Activated CD4-positive, alpha-beta memory T cell treated with anti-CD3 and anti-CD28 coated beads, Interleukin-2, amount 10 ng/mL, durations not matched to agents 7 days and 5 days (primary cell): Measurements from ENCODE around the gene TAOK1. TPM values are rescaled to one million over a fixed set of nuclear protein-coding genes. Genes with fewer than 3 reads are reported as not detected.
A peak's percentile ranks its signal among the peaks of the same experiment; 100 is the strongest.
"Not testable (repeated sequence)": the region's sequence is repeated elsewhere in the genome, so short reads cannot be mapped to it uniquely, and the experiment has no call there.

Source experiments
- CTCF ChIA-PET: fragments of 350-600 bp; sonication (Branson Sonifier 250); formaldehyde crosslinking; loops from one replicate; lab custom pipeline; 2021; ENCODE audit warnings: antibody characterized with exemption, inconsistent platforms; lab: Charles Lee
- POLR2A ChIA-PET: fragments of 350-600 bp; sonication (Branson Sonifier 250); formaldehyde crosslinking; loops from one replicate; lab custom pipeline; 2021; ENCODE audit warnings: antibody characterized with exemption; lab: Charles Lee
- DNase-seq: peaks from one replicate; pipeline ENCODE4 v3.0.0-alpha.2; 2020
- H3K27ac Mint-ChIP-seq: one replicate; pipeline ENCODE4 v1.8.0; 2021; ENCODE audit warnings: mild to moderate bottlenecking, mixed read lengths
- H3K27me3 Mint-ChIP-seq: one replicate; pipeline ENCODE4 v1.8.0; 2021; ENCODE audit warnings: mixed read lengths
- H3K36me3 Mint-ChIP-seq: one replicate; pipeline ENCODE4 v1.8.0; 2021; ENCODE audit warnings: low read depth, mixed read lengths
- H3K4me1 Mint-ChIP-seq: one replicate; pipeline ENCODE4 v1.8.0; 2021; ENCODE audit warnings: mixed read lengths
- H3K4me3 Mint-ChIP-seq: one replicate; pipeline ENCODE4 v1.8.0; 2021; ENCODE audit warnings: mild to moderate bottlenecking, mixed read lengths
- H3K9me3 Mint-ChIP-seq: one replicate; pipeline ENCODE4 v1.8.0; 2021; ENCODE audit warnings: mixed read lengths
- total RNA-seq, 2 experiments: library from RNA; stranded (reverse); gene quantifications; one replicate each; pipeline ENCODE4 v1.2.3, GENCODE V29; 2021

TAOK1 gene
- 10 to 100 TPM; 50.0 to 51.0 TPM for total RNA-seq

DNA sequence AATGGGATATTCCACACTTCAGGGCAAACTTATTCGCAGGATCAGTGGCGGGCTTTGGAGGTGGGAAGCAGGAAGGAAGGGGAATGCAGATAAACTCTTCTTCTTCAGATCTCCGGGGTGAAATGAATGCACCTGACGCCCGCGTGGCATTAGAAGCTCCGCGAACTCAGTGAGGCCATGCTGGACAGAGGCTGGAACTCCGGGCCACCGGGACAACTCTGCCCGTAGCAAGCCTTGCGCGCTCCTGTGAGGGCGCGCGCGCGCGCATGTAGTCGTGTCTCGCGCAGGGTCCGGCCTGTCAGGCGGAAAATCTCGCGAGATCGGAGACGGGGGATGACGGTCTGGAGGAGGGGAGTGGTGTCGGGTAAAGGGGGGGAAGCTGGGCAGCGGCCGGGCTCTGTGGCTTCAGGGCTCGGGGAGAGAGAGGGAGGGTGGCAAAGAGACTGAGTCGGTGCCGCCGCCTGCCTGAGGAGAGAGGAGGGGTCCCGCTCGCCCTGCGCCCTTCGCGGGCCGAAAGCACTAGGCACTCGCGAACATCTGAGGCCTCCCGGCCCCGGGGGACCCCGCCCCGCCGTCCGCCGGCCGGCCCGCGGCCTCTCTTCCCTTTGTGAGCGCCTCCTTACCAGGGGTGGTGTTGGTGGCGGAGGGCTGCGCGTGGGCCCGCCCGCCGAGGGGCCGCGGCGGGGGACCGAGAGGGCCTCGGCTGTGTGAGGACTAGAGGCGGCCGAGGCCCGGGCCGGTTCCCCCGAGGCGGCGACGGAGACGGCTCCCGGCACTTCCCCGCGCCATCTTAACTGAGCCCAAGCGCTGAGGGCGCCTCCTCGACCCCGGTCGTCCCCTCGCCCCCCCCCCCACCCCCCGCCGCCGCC is at the start of gene TAOK1:
TSS of gene TAOK1 (plus strand) at position 382 of the 869 bp plus-strand sequence. CDS start 61,186 bp downstream, outside the sequence.
- Mint-ChIP-seq H3K27me3 (no peaks in the 10 kb centered on the region), H3K4me3 (peak within 1 kb of the TSS; percentile 97), H3K36me3 (peaks cover 29% of the 10 kb centered on the region), H3K27ac (peak within 1 kb of the TSS; percentile 87), H3K4me1 (peaks cover 41% of the 10 kb centered on the region), H3K9me3 (no peaks in the 10 kb centered on the region)
- CTCF ChIA-PET = interaction anchor here (2.6 kb wide), 1 partner anchor 20 kb away, joined by 10 read pairs; no protein-coding TSS in a partner anchor
- peak; percentile 98 for DNase-seq
- POLR2A ChIA-PET = interaction anchor here (1.0 to 1.7 kb wide), 10 partner anchors 8 to 438 kb away, joined by 3 to 12 read pairs (median 5); partner anchors contain the start of genes ABHD15, NUFIP2 and PHF12

DNA sequence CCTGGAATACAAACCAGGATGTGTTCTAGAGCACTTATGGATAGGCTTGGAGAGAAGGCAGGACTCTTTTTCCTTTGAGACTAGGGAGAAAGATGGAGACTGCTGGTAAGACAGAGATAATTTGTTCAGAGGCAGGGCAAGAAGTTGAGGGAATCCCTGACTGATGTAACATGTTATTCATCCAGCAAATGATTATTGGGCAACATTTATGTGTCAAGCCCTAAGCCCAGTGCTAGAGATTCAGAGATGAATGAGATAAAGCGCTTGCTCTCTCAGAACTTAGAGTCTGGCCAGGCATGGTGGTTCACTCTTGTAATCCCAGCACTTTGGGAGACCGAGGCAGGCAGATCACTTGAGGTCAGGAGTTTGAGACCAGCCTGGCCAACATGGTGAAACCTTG is 48.4 kb upstream of the TAOK1 start:
- H3K4me1 Mint-ChIP-seq = no peaks in the 10 kb centered on the region
- no peaks in the 10 kb centered on the region for H3K36me3 Mint-ChIP-seq
- no peak for DNase-seq
- no peak overlapping the region for H3K27ac Mint-ChIP-seq
- no peaks in the 10 kb centered on the region for H3K9me3 Mint-ChIP-seq
- no peak overlapping the region for H3K4me3 Mint-ChIP-seq
- ChIA-PET POLR2A (no interaction called here), CTCF (no interaction called here)
- peaks cover 25% of the 10 kb centered on the region for H3K27me3 Mint-ChIP-seq

DNA sequence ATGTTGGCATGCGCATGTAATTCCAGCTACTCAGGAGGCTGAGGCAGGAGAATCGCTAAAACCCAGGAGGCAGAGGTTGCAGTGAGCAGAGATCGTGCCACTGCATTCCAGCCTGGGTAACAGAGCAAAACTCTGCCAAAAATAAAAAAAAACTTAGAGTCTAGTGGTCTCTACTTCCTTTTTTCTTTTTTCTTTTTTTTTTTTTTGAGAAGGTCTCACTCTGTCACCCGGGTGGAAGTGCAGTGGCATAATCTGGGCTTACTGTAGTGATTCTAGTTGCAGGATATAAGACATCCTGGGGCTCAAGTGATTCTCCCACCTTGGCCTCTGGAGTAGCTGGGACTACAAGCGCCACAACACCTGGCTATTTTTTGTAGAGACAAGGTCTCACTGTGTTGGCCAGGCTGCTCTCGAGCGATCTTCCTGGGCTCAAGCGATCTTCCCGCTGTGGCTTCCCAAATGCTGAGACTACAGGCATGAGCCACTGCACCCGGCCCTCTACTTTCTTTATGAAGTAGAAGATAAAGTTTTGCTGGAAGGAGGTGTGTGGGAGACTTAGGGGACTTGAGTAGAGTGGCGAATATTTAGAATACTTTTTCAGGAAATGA is 47.9 kb upstream of the TAOK1 start:
- DNase-seq = no peak
- Mint-ChIP-seq H3K27ac (no peak overlapping the region), H3K4me1 (no peaks in the 10 kb centered on the region), H3K36me3 (no peaks in the 10 kb centered on the region), H3K4me3 (no peak overlapping the region), H3K9me3 (no peaks in the 10 kb centered on the region), H3K27me3 (peaks cover 25% of the 10 kb centered on the region)
- CTCF ChIA-PET = no interaction called here
- POLR2A ChIA-PET = no interaction called here

DNA sequence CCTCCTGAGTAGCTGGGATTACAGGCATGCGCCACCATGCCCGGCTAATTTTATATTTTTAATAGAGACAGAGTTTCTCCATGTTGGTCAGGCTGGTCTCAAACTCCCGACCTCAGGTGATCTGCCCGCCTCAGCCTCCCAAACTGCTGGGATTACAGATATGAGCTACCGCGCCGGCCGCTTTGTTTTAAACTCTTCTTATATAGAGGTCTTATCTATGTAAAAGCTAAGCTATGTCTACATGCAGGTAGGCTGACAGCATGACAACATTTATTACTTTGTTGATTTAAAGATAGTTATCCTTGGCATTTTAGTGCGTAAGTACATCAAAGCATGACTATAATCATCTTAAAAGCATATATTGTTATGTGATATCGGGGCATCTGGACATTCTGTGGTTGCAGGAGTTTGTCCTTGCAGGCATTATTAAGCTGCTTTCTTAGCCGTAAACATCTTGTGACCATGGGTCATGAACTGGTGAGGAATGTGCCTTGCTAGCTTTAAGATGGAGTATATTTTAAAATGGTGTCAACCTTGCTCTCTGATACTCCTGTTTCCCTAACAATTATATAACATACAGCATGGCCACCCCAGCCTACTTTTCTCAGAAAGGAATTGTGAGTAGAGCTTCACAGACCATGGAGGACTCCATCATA is 45.8 kb upstream of the TAOK1 start:
- ChIA-PET CTCF (interaction anchor here (0.9 kb wide), 1 partner anchor 70 kb away, joined by 4 read pairs; no protein-coding TSS in a partner anchor), POLR2A (interaction anchor here (1.0 kb wide), 1 partner anchor 52 kb away, joined by 3 read pairs; no protein-coding TSS in a partner anchor)
- no peak overlapping the region for H3K27ac Mint-ChIP-seq
- H3K36me3 Mint-ChIP-seq = no peaks in the 10 kb centered on the region
- no peak for DNase-seq
- H3K4me3 Mint-ChIP-seq = no peak overlapping the region
- peaks cover 3% of the 10 kb centered on the region for H3K4me1 Mint-ChIP-seq
- H3K27me3 Mint-ChIP-seq = peaks cover 23% of the 10 kb centered on the region
- no peaks in the 10 kb centered on the region for H3K9me3 Mint-ChIP-seq

DNA sequence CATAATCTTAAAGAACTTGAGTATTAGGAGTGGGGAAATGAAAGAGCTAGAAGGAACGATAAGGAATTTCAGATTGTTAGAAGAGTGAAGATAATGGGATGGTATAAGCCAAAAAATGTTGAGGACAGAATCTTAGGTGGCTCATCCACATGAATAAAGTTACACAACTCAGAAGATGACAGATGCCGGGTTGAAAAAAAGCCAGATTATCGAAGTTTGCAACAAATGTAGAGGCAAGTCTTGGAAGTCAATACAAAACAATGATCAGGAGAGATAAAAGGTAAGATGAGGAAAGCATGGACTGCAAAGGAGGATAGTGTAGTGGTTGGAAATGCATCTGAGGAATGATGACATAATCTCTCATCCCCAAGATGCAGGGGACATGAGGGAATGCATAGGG is 45.1 kb upstream of the TAOK1 start:
- H3K4me3 Mint-ChIP-seq = no peak overlapping the region
- ChIA-PET POLR2A (interaction anchor here (1.0 kb wide), 1 partner anchor 53 kb away, joined by 3 read pairs; no protein-coding TSS in a partner anchor), CTCF (no interaction called here)
- H3K4me1 Mint-ChIP-seq = peaks cover 3% of the 10 kb centered on the region
- no peak for DNase-seq
- no peaks in the 10 kb centered on the region for H3K36me3 Mint-ChIP-seq
- H3K27me3 Mint-ChIP-seq = peaks cover 25% of the 10 kb centered on the region
- no peaks in the 10 kb centered on the region for H3K9me3 Mint-ChIP-seq
- no peak overlapping the region for H3K27ac Mint-ChIP-seq

DNA sequence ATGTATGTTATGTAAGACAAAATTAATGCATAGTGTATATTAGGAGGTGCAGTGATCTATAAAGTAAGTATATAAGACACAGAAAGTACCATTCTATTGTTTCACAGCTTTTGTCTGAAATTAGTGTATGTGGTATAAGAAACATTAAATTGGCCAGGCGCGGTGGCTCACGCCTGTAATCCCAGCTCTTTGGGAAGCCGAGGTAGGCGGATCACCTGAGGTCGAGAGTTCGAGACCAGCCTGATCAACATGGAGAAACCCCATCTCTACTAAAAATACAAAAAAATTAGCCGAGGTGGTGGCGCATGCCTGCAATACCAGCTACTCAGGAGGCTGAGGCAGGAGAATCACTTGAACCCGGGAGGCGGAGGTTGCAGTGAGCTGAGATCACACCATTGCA is 44.7 kb upstream of the TAOK1 start:
- H3K4me1 Mint-ChIP-seq, H3K36me3 Mint-ChIP-seq, H3K9me3 Mint-ChIP-seq, POLR2A ChIA-PET, H3K27ac Mint-ChIP-seq, CTCF ChIA-PET, H3K4me3 Mint-ChIP-seq, DNase-seq: not testable (repeated sequence)
- peaks cover 25% of the 10 kb centered on the region for H3K27me3 Mint-ChIP-seq

DNA sequence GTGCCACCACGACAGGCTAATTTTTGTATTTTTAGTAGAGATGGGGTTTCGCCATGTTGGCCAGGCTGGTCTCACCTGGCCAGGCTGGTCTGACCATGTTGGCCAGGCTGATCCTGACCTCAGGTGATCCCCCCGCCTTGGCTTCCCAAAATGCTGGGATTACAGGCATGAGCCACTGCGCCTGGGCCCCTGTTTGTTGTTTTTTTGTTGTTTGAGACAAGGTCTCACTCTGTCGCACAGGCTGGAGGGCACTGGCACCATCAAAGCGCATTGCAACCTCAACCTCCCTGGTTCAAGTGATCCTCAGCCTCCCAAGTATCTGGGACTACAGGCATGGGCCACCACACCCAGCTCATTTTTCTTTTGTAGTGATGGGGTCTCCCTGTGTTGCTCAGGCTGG is 43.7 kb upstream of the TAOK1 start:
- ChIA-PET CTCF (no interaction called here), POLR2A (no interaction called here)
- Mint-ChIP-seq H3K9me3 (no peaks in the 10 kb centered on the region), H3K4me1 (peaks cover 3% of the 10 kb centered on the region), H3K27ac (no peak overlapping the region), H3K36me3 (no peaks in the 10 kb centered on the region), H3K4me3 (no peak overlapping the region), H3K27me3 (peaks cover 24% of the 10 kb centered on the region)
- no peak for DNase-seq

DNA sequence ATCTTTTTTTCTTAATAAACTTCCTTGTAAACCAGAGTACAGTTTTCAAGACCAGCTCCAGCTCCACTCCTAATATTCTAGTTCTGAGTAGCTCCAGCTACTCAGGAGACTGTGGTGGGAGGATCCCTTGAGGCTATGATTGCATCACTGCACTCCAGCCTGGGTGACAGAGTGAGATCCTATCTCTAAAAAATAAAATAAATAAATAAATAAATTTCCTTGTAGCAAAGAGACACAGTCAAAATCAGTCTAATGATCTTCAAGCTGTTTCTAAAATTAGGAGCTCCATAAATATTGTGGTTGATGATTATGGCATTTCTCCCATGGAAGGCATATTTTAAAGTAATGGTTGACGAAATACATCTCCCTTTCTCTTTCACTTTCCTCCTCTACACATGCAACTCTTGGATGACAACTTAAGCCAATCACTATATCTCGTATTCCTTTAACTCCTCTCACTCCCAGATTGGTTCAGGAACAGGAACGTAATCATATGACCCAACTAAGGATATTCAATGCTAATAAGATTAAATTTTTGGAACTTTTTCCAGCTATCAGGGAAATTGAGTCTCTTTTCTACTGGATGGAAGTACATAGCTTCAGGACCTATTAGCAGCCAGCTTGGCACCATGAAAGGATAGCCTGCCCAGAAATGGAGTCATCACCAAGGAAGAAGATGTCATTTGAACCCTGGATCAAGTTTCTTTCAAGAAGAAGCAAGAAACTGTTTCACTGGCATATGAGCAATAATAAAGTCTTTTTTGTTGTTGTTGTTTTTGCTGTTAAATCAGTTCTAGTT is 42.1 kb upstream of the TAOK1 start:
- no peak overlapping the region for H3K4me3 Mint-ChIP-seq
- no peak for DNase-seq
- H3K4me1 Mint-ChIP-seq = peaks cover 3% of the 10 kb centered on the region
- no peak overlapping the region for H3K27ac Mint-ChIP-seq
- peaks cover 16% of the 10 kb centered on the region for H3K27me3 Mint-ChIP-seq
- H3K36me3 Mint-ChIP-seq = no peaks in the 10 kb centered on the region
- POLR2A ChIA-PET = no interaction called here
- no peaks in the 10 kb centered on the region for H3K9me3 Mint-ChIP-seq
- CTCF ChIA-PET = interaction anchor here (0.6 to 1.8 kb wide), 2 partner anchors 9 to 22 kb away, joined by 3 to 5 read pairs; no protein-coding TSS in a partner anchor

DNA sequence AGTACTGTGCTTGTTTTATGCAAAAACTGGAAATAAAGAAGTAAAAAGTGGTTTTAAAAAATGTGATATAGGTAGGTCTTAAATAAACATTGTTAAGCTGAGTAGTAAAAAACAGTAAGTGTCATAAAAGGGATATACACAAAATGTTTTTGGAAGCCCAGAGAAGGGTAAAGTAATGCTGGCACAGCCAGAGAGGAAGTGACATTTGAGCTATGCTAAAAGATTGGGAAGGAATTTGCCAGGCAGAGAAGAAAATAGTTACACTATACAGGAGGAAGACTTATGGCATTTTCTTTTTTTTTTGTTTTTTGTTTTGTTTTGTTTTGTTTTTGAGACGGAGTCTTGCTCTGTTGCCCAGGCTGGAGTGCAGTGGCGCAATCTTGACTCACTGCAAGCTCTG is 40.8 kb upstream of the TAOK1 start:
- Mint-ChIP-seq H3K27ac (no peak overlapping the region), H3K4me1 (peaks cover 3% of the 10 kb centered on the region), H3K36me3 (no peaks in the 10 kb centered on the region), H3K4me3 (no peak overlapping the region), H3K27me3 (peaks cover 10% of the 10 kb centered on the region), H3K9me3 (no peaks in the 10 kb centered on the region)
- CTCF ChIA-PET = no interaction called here
- DNase-seq = no peak
- POLR2A ChIA-PET = no interaction called here

DNA sequence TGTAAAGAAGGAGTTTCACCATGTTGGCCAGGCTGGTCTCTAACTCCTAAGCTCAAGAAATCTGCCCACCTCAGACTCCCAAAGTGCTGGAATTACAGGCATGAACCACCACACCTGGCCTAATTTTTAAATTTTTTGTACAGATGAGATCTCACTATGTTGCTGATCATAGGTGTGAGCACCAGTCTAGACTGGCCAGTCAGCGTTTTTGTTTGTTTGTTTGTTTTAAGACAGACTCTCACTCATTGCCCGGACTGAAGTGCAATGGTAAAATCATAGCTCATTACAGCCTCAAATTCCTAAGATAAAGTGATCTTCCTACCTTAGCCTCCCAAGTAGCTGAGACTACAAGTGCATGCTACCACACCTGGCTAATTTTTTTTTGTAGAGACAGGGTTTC is 38.0 kb upstream of the TAOK1 start:
- no peak for DNase-seq
- H3K27ac Mint-ChIP-seq = no peak overlapping the region
- ChIA-PET CTCF (interaction anchor here (0.7 kb wide), 1 partner anchor 18 kb away, joined by 3 read pairs; no protein-coding TSS in a partner anchor), POLR2A (no interaction called here)
- peaks cover 5% of the 10 kb centered on the region for H3K27me3 Mint-ChIP-seq
- peaks cover 3% of the 10 kb centered on the region for H3K36me3 Mint-ChIP-seq
- H3K4me1 Mint-ChIP-seq = peaks cover 3% of the 10 kb centered on the region
- H3K9me3 Mint-ChIP-seq = no peaks in the 10 kb centered on the region
- no peak overlapping the region for H3K4me3 Mint-ChIP-seq

DNA sequence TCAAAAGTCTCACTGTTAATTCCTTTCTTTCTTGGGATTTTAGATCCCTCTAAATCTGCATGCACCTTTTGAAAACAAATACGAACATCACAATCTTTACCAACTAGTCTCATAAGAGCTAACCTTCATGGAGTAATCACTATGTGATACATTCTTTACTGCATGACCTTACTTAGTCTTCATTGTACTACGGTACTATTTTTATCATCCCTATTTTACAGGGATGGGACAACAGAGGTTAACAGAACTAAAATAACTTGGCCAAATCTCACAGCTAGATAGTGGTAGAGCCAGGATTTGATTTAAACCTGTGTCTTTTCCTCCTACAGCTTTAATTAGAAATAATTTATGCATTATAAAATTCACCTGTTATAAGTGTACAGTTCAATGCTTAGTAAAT is 32.9 kb upstream of the TAOK1 start:
- POLR2A ChIA-PET = no interaction called here
- peaks cover 3% of the 10 kb centered on the region for H3K36me3 Mint-ChIP-seq
- peaks cover 7% of the 10 kb centered on the region for H3K4me1 Mint-ChIP-seq
- H3K27me3 Mint-ChIP-seq = no peaks in the 10 kb centered on the region
- DNase-seq = no peak
- H3K4me3 Mint-ChIP-seq = no peak overlapping the region
- H3K9me3 Mint-ChIP-seq = no peaks in the 10 kb centered on the region
- CTCF ChIA-PET = interaction anchor here (1.4 kb wide), 2 partner anchors 13 to 212 kb away, joined by 4 to 6 read pairs; no protein-coding TSS in a partner anchor
- H3K27ac Mint-ChIP-seq = no peak overlapping the region

DNA sequence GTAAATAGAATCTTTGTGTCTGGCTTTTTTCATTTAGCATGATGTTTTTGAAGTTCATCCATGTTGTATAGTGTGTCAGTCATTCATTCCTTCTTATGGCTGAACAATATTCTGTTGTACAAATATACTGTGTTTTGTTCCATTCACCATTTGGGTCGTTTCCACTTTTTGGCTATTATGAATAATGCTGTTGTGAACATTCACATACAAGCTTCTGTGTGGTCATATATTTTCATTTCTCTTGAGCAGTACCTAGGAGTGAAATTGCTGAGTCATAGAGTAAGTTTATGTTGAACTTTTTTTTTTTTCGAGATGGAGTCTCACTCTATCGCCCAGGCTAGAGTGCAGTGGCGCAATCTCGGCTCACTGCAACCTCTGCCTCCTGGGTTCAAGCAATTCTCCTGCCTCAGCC is 32.3 kb upstream of the TAOK1 start:
- ChIA-PET POLR2A (no interaction called here), CTCF (interaction anchor here (1.4 kb wide), 2 partner anchors 12 to 213 kb away, joined by 4 to 6 read pairs; no protein-coding TSS in a partner anchor)
- peaks cover 7% of the 10 kb centered on the region for H3K4me1 Mint-ChIP-seq
- no peak overlapping the region for H3K4me3 Mint-ChIP-seq
- no peaks in the 10 kb centered on the region for H3K27me3 Mint-ChIP-seq
- H3K27ac Mint-ChIP-seq = no peak overlapping the region
- H3K36me3 Mint-ChIP-seq = peaks cover 3% of the 10 kb centered on the region
- DNase-seq = no peak
- no peaks in the 10 kb centered on the region for H3K9me3 Mint-ChIP-seq
